Natural killer cell (primary cell): ENCODE results near the gene CFAP61. TPM values are rescaled to one million over a fixed set of nuclear protein-coding genes. Genes with fewer than 3 reads are reported as not detected.
A peak's percentile ranks its signal among the peaks of the same experiment; 100 is the strongest.
"Not testable (repeated sequence)": the region's sequence is repeated elsewhere in the genome, so short reads cannot be mapped to it uniquely, and the experiment has no call there.

Source experiments
- ATAC-seq, 3 donors: fragments of 150-1000 bp in 2 of 3; fragments of 200-7000 bp in 1 of 3; cut with Tn5 transposase; 1 replicate in 1 of 3; 2 replicates in 2 of 3; pipeline ENCODE4 v1.10.0; 2021; ENCODE audit warnings: mild to moderate bottlenecking in 2 of 3, moderate library complexity in 2 of 3
- DNase-seq, 2 donors: peaks; one replicate each; pipeline versions ENCODE4 v3.0.0 to v3.0.0-alpha.2; 2013 to 2021; ENCODE audit warnings: mixed read lengths in 1 of 2
- H3K27ac ChIP-seq: one replicate; pipeline ENCODE4 v1.5.1; 2013; ENCODE audit warnings: mild to moderate bottlenecking, low read length
- H3K27me3 ChIP-seq: one replicate; pipeline ENCODE4 v1.6.1; 2013; ENCODE audit warnings: low read length; ENCODE audit not compliant: control insufficient read depth, insufficient read depth
- H3K36me3 ChIP-seq: one replicate; pipeline ENCODE4 v1.6.1; 2013; ENCODE audit warnings: low read length; ENCODE audit not compliant: control insufficient read depth, insufficient read depth
- H3K4me1 ChIP-seq: one replicate; pipeline ENCODE4 v1.6.1; 2013; ENCODE audit warnings: low read length; ENCODE audit not compliant: control insufficient read depth, insufficient read depth
- H3K4me3 ChIP-seq: one replicate; pipeline ENCODE4 v1.5.1; 2013; ENCODE audit warnings: low read length
- H3K9me3 ChIP-seq: one replicate; pipeline ENCODE4 v1.6.1; 2013; ENCODE audit warnings: low read length; ENCODE audit not compliant: control insufficient read depth, insufficient read depth
- H3K27ac Mint-ChIP-seq, 2 donors: one replicate each; pipeline ENCODE4 v1.8.0; 2022; ENCODE audit warnings: mild to moderate bottlenecking in 2 of 2, mixed read lengths in 2 of 2, moderate library complexity in 1 of 2
- H3K27me3 Mint-ChIP-seq, 2 donors: one replicate each; pipeline ENCODE4 v1.8.0; 2022; ENCODE audit warnings: low read depth in 2 of 2, mixed read lengths in 2 of 2
- H3K36me3 Mint-ChIP-seq: one replicate; pipeline ENCODE4 v1.8.0; 2022; ENCODE audit warnings: mixed read lengths
- H3K4me1 Mint-ChIP-seq, 2 donors: one replicate each; pipeline ENCODE4 v1.8.0; 2022; ENCODE audit warnings: mixed read lengths in 2 of 2
- H3K4me3 Mint-ChIP-seq: one replicate; pipeline ENCODE4 v1.8.0; 2022; ENCODE audit warnings: mild to moderate bottlenecking, moderate library complexity, mixed read lengths
- H3K9me3 Mint-ChIP-seq, 2 donors: one replicate each; pipeline ENCODE4 v1.8.0; 2022; ENCODE audit warnings: mixed read lengths in 2 of 2
- CTCF ChIP-seq: fragments of 200-600 bp; IDR thresholded peaks from one replicate; pipeline ENCODE4 v1.8.0; 2022; ENCODE audit warnings: antibody characterized with exemption
- WGBS: methylation state at CpG from one replicate; pipeline ENCODE4 v1.1.7; 2013; ENCODE audit warnings: missing lambda C conversion rate; ENCODE audit not compliant: insufficient coverage; 5-methylcytosine and 5-hydroxymethylcytosine counted together
- intact Hi-C: fragments of 100-400 bp; cut with micrococcal nuclease; formaldehyde crosslinking; loops from one replicate; pipeline ENCODE4 v1.14.2; 2022
- total RNA-seq, 4 donors: library from RNA; stranded (reverse); fragments of 120-200 nt in 1 of 4; gene quantifications; one replicate each; pipeline versions ENCODE4 v1.2.3 to v1.2.4, GENCODE V29; 2013 to 2022

The CFAP61 gene
- total RNA-seq, 3 donors from 2014 or later (not counting 1 experiment from before 2014, with no cell fraction given): 1.0 to 2.1 (median 1.3) TPM

- no peak overlapping the region for H3K4me3 Mint-ChIP-seq
- Histone ChIP-seq H3K4me3 (no peak overlapping the region), H3K36me3 (no peaks in the 10 kb centered on the region), H3K27ac (peak overlapping the region; percentile 75), H3K9me3 (peaks cover 8% of the 10 kb centered on the region), H3K27me3 (no peaks in the 10 kb centered on the region), H3K4me1 (no peaks in the 10 kb centered on the region)
- H3K9me3 Mint-ChIP-seq: peaks cover 0 to 7% of the 10 kb centered on the region in 2 donors
- peaks cover 41 to 45% of the 10 kb centered on the region in 2 donors for H3K4me1 Mint-ChIP-seq
- WGBS: 67% methylated on average over 1 of the region's 1 CpG
- TF ChIP-seq CTCF: no peak
- intact Hi-C loops: loop anchor here (5.0 to 10.0 kb wide), 5 partner anchors 85 to 1710 kb away; partner anchors contain the start of genes INSM1, RALGAPA2 and SEC23B
- peaks cover 17% of the 10 kb centered on the region for H3K36me3 Mint-ChIP-seq
- DNase-seq (no peak), ATAC-seq (no peak)
- H3K27ac Mint-ChIP-seq: peak overlapping the region; percentile 91 to 96
- peaks cover 0 to 5% of the 10 kb centered on the region in 2 donors for H3K27me3 Mint-ChIP-seq
Measured at GRCh38 chr20:20217621-20218020, 165.3 kb downstream of the CFAP61 start.

- intact Hi-C loops: loop anchor here (5.0 to 10.0 kb wide), 5 partner anchors 86 to 1711 kb away; partner anchors contain the start of genes INSM1, RALGAPA2 and SEC23B
- not testable (repeated sequence) for H3K36me3 ChIP-seq
Measured at GRCh38 chr20:20218106-20218505, 165.8 kb downstream of the CFAP61 start.

GRCh38 chr20:20219016-20219415 is 166.7 kb downstream of the CFAP61 start:
- peaks cover 0 to 5% of the 10 kb centered on the region in 2 donors for H3K27me3 Mint-ChIP-seq
- TF ChIP-seq CTCF: no peak
- H3K9me3 ChIP-seq: peaks cover 8% of the 10 kb centered on the region
- no peak overlapping the region for H3K4me3 Mint-ChIP-seq
- H3K4me3 ChIP-seq: no peak overlapping the region
- no peak overlapping the region for H3K27ac ChIP-seq
- H3K36me3 Mint-ChIP-seq: peaks cover 17% of the 10 kb centered on the region
- intact Hi-C loops: loop anchor here (5.0 to 10.0 kb wide), 5 partner anchors 87 to 1712 kb away; partner anchors contain the start of genes INSM1, RALGAPA2 and SEC23B
- no peaks in the 10 kb centered on the region for H3K4me1 ChIP-seq
- H3K27ac Mint-ChIP-seq: peak overlapping the region; percentile 91 to 96
- ATAC-seq: no peak
- H3K4me1 Mint-ChIP-seq: peaks cover 41 to 45% of the 10 kb centered on the region in 2 donors
- DNase-seq: no peak
- no peaks in the 10 kb centered on the region for H3K36me3 ChIP-seq
- H3K9me3 Mint-ChIP-seq: peaks cover 0 to 7% of the 10 kb centered on the region in 2 donors
- 97% methylated on average over 2 of the region's 2 CpGs for WGBS
- H3K27me3 ChIP-seq: no peaks in the 10 kb centered on the region

More at GRCh38 chr20:20218106-20218505, 165.8 kb downstream of the CFAP61 start:
- H3K4me3 ChIP-seq, H3K27ac ChIP-seq, H3K4me1 ChIP-seq, H3K27me3 ChIP-seq, DNase-seq, H3K27me3 Mint-ChIP-seq, H3K9me3 ChIP-seq, H3K9me3 Mint-ChIP-seq, ATAC-seq: not testable (repeated sequence)
- Mint-ChIP-seq H3K27ac (peak overlapping the region; percentile 91 to 96), H3K4me3 (peak overlapping the region; percentile 25), H3K36me3 (peaks cover 17% of the 10 kb centered on the region), H3K4me1 (peaks cover 41 to 45% of the 10 kb centered on the region in 2 donors)
- WGBS: 86% methylated on average over 4 of the region's 4 CpGs

GRCh38 chr20:20220134-20220533 is 167.8 kb downstream of the CFAP61 start:
- peaks cover 8% of the 10 kb centered on the region for H3K9me3 ChIP-seq
- Mint-ChIP-seq H3K27ac (no peak overlapping the region), H3K4me3 (no peak overlapping the region), H3K9me3 (peaks cover 0 to 7% of the 10 kb centered on the region in 2 donors), H3K36me3 (peaks cover 17% of the 10 kb centered on the region), H3K27me3 (peaks cover 0 to 8% of the 10 kb centered on the region in 2 donors), H3K4me1 (peaks cover 35 to 37% of the 10 kb centered on the region in 2 donors)
- no peak for TF ChIP-seq CTCF
- H3K27ac ChIP-seq: no peak overlapping the region
- WGBS: 92% methylated on average over 4 of the region's 5 CpGs
- ATAC-seq (no peak), DNase-seq (no peak)
- intact Hi-C loops: no loop called here
- H3K36me3 ChIP-seq: no peaks in the 10 kb centered on the region
- no peak overlapping the region for H3K4me3 ChIP-seq
- no peaks in the 10 kb centered on the region for H3K4me1 ChIP-seq
- H3K27me3 ChIP-seq: no peaks in the 10 kb centered on the region
